ENCODE data around the gene NKIRAS1. TPM values are rescaled to one million over a fixed set of nuclear protein-coding genes. Genes with fewer than 3 reads are reported as not detected.
"Not testable (repeated sequence)": the region's sequence is repeated elsewhere in the genome, so short reads cannot be mapped to it uniquely, and the experiment has no call there.

NKIRAS1 gene
- total RNA-seq, 1 donor from 2014 or later: 4.9 TPM

DNA sequence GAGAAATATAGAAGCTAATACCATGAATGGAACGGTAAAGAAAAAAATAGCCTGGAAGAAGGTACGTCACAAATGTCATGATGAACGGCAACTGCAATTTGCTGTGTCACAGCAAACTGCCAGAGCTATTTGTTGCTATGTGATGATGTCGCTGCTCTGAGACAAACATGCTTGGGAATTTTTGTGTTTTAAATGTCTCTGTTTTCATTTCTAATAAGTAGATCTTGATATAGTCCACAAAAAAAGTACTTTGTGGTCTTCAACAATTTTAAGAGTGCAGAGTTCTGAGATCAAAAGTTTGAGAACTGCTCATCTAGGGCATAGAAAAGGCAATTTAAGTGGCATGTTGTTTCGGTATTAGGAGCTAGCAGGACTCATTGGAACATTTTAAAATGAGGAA, 24.0 kb upstream of the NKIRAS1 start:
- DNase-seq (ENCODE audit: low spot score): no peak

DNA sequence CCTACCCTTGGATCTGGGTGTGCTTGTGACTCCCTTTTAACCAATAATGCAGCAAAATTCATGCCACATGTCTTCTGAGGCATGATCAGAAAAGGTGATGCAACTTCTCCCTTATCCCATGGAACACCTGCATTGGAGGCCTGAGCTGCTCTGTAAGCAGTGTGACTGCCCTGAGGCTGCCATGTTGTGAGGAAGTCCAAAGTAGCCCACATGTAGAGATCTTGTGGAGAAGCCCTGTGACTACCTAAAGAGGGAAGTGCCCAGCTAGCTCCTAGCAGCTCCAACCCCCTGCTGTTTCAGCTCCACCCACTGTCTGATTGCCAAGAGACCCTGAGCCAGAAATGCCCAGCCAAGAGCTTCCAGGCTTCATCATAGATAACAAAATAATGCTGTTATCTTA, 21.9 kb upstream of the NKIRAS1 start:
- no peak for DNase-seq (ENCODE audit: low spot score)

DNA sequence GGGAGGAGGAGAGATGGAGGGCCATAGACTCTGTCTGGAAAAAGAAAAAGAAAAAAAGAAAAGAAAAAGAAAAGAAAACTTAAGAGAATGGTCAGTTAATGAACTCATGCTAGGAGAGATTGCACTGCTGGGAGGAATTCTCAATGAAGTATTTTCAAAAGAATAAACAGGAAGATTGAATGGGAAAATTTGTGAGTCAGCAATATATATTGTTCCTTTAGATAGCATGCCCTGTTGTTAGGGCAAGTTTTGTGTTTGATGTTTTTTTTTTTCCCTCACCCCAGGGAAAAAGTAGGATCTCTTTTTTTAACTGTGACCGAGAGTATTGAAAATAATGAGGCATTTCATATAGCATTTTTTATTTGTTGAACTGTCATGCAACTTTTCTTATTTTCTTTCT, 20.5 kb upstream of the NKIRAS1 start:
- DNase-seq (ENCODE audit: low spot score): no peak

DNA sequence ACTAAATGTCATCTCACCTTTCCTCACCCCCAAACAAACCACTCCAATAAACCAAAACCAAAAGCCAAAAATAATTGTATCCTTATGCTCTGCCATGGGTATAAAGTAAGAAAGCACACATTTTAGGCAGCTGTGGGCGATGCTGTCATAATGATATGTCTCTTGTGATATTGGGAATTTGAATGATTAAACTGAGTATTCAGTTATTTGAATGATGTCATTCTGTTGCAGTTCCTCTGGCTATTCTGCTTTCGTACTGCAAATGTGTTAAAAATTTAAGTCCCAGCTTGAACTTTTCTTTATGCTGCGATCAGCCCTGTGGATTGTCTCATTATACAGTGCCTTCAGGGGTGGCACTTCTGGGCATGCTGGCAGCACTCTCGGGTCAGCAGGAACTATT, 17.5 kb upstream of the NKIRAS1 start:
- DNase-seq (ENCODE audit: low spot score): no peak

DNA sequence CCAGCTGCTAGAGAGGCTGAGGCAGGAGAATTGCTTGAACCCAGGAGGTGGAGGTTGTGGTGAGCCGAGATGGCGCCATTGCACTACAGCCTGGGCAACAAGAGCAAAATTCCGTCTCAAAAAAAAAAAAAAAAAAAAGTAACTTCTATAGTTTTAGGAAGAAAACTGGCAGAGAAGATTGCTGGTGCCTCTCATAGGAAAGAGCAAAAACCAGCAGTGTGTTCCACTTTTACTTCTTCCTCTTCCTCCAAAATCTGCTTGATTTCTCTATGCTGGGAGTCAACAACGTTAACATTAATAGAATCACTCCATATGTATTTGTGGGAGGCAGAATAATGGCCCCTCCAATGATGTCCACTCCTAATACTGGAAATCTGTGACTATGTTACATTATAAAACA, 15.8 kb upstream of the NKIRAS1 start:
- no peak for DNase-seq (ENCODE audit: low spot score)

DNA sequence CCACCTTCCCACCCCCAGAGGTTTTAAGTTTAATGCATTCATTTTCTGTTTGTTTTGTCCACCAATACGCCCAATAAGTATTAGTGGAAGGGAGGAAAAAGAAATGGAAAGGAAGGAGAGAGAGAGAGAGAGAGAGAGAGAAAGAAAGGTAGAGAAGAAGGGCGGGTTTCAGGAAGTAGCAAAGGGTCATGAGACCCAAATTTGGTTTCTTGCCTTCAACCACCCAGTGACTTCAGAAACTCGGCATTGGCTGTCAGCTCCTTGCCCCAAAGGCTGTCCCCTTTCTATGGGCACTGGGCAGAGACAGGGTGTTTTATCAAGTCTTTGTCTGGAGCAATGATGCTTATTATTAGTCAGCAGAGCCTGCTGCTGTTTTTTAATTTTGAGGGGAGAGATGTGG, 14.8 kb upstream of the NKIRAS1 start:
- no peak for DNase-seq (ENCODE audit: low spot score)

DNA sequence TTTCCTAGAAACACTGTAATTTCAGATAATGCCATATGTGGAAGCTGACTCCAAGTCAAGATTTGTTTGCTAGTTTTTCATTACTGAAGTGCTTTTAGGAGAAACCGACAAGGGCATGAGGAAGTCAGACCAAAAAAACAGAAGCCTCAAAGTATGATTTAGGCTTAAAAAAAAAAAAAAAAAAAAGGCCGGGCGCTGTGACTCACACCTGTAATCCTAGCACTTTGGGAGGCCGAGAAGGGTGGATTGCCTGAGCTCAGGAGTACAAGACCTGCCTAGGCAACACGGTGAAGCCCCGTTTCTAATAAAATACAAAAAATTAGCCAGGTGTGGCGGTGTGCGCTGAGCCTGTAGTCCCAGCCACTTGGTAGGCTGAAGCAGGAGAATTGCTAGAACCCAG, 11.7 kb upstream of the NKIRAS1 start:
- no peak for DNase-seq (ENCODE audit: low spot score)

DNA sequence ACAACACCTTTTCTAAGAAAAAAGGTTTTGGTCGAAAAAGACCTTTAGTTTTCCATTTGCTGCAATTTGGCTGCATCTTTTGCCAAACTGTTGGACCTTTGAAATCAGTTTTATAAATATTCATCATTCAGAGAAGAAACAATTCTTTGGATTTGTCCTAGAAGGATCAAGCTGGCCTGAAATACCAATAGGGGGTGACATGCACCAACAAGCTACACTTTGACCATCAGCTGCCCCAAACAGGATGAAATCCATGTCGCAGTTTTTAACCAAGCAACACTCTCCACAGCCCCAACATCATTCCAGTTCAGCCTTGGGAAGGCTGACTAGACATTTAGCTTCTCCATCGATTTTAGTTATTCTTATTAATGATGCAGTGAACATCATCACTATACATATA, 9.9 kb upstream of the NKIRAS1 start:
- no peak for DNase-seq (ENCODE audit: low spot score)

DNA sequence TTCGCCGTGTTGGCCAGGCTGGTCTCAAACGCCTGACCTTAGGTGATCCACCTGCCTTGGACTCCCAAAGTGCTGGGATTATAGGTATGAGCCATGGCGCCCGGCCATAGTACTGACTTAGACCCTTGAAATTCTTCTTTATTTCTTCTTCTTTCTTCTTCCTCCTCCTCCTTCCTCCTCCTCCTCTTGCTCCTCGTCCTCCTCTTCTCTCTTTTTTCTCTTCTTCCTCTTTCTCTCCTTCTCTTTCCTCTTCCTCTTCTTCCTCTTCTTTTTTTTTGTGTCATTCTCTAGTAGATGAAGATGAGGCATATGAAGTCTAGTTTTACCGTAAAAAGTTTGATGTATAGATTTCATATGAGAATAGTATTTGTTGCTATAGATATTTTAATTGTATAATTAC, 9.5 kb upstream of the NKIRAS1 start:
- no peak for DNase-seq (ENCODE audit: low spot score)

DNA sequence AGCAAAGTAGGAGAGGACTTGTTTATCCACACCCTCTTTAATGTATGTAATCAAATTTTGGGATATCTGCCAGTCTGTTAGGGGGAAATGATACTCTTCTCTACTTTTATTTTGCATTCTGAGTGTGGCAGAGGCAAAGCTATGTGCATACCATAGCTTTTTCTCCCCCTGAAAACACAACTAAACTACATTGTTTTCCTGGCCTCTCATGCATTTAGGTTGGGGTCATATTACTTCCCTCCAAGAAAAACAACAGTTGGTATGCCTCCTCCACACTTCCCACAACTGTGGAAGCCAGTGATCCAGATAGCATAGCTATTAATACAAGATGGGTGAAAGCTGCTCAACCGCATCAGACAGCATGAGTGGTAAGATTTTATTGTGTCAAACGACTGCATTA, 7.0 kb upstream of the NKIRAS1 start:
- DNase-seq (ENCODE audit: low spot score): no peak

DNA sequence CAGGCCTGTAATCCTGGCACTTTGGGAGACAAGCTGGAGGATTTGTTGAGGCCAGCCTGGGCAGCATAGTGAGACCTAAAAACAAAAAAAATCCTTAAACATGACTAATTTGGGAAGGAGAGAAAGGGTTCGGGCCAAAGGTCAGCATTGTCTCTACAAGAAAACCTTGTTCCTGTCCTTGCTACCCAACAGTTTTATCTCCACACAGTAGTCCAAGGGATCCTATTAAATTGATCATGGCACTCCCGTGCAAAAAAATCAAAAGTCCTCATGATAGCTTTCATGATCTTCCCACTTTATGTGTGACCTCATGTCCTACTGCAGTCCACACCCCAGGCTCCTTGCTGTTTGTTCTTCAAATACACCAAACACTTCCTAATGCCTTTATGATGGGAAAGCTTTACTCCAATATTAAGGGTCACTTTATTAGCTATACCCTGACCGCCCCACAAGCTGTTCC, 4.3 kb upstream of the NKIRAS1 start:
- DNase-seq (ENCODE audit: low spot score): no peak

DNA sequence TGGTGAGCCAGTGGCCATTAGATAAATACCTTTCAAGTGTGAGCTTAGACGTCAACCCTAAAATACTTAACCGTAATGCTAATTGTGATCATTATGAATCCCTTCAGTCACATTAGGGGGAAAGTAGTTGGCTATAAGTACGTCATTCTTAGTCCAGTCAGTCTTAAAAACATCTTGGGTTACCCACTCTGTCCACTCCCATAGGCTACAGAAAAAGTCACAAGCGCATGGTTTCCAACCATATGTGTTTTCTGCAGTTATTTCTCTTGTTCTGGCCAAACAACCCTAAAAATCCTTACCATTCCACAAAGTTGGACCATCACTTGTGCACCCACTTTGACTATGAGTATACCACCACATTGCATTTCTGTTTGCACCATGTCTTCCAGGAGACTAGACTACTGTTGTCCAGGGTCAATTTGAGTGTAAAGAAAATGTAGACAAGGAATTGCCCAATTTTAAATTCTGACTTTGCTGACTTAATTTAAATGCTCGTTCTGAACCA, 3.4 kb upstream of the NKIRAS1 start:
- no peak for DNase-seq (ENCODE audit: low spot score)

DNA sequence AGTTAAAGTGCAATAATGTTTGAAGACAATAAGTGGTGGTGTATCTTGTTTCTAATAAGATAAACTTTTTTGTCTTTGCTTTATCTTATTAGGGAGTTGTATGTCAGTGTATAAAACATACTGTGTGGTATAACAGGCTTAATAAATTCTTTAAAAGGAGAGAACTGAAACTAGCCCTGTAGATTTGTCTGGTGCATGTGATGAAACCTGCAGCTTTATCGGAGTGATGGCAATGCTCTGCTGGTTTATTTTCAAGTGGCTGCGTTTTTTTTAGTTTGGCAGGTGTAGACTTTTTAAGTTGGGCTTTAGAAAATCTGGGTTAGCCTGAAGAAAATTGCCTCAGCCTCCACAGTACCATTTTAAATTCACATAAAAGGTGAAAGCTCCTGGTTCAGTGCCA, 2.8 kb upstream of the NKIRAS1 start:
- no peak for DNase-seq (ENCODE audit: low spot score)

DNA sequence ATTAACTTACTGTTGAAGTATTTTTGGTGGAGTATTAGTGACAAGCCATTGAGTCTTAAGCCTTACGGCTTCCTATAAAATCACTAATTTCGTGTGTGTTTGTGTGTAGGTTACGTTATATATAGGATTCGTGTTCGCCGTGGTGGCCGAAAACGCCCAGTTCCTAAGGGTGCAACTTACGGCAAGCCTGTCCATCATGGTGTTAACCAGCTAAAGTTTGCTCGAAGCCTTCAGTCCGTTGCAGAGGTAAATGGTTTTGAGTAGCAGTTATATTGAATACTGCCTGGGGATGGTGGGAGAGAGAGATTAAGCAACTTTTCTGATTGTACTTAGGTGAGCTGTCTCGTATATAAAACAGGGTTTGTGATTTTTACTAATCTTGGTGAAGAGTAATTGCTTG, 1.5 kb upstream of the NKIRAS1 start:
- not testable (repeated sequence) for DNase-seq (ENCODE audit: low spot score)

DNA sequence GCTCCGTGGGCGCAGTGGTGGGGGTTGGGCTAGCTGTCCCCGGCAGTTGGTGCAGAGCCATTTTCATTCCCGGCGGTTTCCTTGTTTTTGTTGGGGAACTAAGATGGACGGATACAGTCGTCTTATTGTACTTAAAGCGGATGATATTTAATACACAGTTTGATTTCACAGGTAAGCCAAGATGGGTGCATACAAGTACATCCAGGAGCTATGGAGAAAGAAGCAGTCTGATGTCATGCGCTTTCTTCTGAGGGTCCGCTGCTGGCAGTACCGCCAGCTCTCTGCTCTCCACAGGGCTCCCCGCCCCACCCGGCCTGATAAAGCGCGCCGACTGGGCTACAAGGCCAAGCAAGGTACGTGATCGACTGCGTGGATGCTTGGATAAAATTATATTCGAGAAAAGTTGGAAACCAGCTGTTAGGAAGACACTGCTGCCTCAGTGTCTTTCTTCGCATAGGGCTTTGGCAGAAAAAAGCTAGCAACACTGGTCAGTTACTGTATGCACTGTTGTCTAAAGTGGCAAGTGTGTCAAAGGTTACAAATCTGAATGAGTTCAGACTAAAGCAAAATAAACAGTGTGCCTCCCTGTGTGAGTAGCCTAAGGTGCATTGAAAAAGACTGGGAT, 1.0 kb upstream of the NKIRAS1 start:
- not testable (repeated sequence) for DNase-seq (ENCODE audit: low spot score)

DNA sequence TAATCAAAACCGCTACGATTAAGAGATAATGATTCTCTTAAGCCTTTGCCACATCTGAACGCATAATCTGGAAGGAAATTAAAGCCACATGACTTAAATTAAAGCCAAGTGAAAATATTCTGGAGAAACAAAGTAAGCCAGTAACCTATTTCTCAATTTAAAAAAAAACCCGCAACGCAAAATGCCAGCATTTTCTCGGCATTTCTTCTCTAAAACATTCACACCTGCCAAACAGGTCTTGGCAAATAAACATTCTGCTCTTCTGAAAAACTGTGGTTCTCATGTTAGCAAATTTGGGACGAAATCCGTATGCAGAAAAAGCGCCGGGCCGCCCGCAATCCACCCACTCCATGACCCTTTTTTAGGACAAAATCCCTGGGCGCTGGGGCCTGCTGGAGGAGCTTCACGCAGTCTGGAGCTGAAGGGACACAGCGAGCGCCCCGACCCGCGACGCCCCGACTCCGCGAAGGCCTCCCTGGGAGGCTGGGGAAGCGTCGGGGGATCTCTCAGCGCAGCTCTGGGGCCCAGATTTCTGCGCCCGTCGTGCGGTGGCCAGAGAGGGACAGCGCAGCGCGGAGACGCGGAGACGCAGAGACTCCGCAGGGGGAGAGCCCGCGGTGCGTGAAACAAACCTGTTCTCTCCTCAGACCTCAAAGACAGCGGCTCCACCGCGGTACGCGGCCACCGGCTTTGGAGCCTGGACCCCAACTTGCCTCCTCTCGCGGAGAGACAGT, 471 bp downstream of the NKIRAS1 start:
- DNase-seq (ENCODE audit: low spot score): peak; percentile 54

DNA sequence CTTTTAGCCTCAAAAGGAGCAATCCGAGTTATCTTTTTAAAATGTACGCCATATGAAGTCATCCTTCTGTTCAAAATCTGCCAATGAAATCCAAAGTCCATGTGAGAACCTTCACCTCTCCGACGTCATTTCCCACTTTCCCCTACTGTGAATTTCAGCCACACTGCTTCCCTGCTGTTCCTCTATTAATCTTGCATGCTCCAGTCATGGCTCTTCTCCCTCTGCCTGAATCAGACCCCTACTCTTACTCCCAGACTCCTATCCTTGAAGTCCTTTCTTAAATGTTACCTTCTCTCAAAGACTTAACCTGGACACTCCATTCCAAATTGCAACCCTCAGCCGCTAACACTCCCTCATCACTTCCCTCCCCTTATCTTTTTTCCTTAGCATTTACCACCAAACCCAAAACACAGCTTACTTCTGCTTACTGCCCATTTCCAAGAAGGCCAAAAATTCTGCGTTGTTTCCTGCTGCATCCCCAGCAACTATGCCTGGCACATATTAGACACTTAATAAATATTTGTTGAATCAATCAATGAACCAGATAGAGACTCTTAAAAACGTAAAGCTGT, 1.2 kb downstream of the NKIRAS1 start:
- no peak for DNase-seq (ENCODE audit: low spot score)

DNA sequence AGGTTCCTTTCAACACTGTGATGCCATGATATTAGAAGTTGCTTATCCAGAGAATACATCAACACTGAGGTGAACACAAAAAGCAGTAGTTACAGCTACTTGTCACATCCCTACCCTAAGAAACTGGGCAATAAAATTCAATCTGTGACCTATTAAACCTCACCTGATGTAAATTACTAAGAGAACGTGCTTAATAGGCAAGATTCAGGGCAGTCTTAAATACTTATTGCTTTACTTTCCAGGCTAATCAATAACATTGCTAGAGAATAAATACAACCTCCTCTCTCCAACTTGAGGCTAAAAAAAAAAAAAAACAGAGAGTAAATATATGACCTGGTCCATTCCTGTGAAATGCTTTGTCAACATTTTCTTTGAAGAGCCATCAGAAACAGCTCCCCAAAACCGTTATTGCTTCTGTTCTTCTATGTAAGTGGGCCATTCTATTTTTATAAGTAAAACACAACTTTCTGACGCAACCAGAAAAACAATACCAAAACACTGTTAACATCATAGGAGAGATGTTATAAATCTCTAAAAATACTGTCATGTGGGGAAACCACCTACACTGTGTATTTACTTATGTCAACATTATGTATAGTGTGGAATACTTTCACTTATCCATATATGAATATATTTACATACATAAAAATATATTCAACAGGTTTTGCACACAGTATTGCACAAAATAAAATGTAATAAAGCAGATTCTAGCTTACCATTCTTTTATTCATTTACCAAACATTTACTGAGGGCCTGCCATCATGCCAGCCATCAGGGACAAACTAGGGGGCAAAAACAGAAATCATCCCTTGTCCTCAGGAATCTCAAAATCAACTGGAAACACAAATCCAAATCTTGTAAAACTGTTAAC, 2.7 kb downstream of the NKIRAS1 start:
- no peak for DNase-seq (ENCODE audit: low spot score)

DNA sequence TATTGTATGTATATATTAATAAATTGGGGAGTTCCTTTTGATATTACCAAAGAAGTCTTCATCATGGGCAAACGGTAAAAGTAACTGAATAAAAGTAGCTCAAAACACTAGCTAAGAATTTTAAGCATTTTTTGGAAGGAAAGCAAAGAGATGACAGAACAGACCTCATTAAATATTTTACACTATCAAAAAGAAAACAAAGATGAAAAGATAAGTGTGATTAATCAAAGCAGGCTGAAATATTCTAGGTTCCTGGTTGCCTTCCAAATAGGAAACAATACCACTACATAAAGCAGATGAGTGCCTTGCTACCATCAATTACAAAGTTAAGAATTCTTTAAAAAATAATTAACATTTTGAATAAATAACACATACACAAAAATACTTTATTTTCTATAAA, 3.6 kb downstream of the NKIRAS1 start:
- no peak for DNase-seq (ENCODE audit: low spot score)

DNA sequence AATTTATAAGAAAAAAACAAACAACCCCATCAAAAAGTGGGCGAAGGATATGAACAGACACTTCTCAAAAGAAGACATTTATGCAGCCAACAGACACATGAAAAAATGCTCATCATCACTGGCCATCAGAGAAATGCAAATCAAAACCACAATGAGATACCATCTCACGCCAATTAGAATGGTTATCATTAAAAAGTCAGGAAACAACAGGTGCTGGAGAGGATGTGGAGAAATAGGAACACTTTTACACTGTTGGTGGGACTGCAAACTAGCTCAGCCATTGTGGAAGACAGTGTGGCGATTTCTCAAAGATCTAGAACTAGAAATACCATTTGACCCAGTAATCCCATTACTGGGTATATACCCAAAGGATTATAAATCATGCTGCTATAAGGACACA, 4.5 kb downstream of the NKIRAS1 start:
- not testable (repeated sequence) for DNase-seq (ENCODE audit: low spot score)

DNA sequence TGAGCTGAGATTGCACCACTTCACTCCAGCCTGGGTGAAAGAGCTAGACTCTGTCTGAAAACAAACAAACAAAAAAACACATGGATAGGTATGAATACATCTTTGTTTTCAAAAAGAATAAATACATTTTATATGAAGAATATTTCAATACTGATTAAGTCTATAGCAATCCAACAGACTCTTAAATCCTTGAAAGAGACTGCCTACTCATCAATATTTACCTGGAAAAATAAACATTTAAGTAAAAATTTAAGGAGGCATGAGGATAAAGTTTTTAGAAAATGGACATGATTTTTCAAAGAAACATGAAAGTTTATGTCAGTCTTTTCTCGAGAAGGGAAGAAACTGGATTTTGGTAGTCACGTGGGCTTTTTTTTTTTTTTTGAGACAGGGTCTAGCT, 5.4 kb downstream of the NKIRAS1 start:
- no peak for DNase-seq (ENCODE audit: low spot score)

DNA sequence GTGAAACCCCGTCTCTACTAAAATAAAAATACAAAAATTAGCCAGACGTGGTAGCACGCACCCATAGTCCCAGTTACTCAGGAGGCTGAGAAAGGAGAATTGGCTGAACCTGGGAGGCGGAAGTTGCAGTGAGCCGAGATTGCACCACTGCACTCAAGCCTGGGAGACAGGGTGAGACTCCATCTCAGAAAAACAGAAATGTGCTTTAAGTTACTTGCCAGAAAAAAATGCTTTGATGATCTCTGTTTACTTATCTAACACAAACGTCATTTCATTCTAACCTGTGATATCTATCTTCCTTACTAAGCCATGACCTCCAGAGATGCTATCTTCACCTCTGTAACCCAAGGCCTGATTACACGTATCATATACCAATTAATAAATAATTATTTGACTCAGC, 7.4 kb downstream of the NKIRAS1 start:
- no peak for DNase-seq (ENCODE audit: low spot score)
